ENCODE data around the gene RALB. TPM values are rescaled to one million over a fixed set of nuclear protein-coding genes. Genes with fewer than 3 reads are reported as not detected.

The RALB gene
- total and polyA plus RNA-seq, 2 of the 4 experiments (the other 2 are of a cell fraction) = 53.6 to 54.7 TPM

DNA sequence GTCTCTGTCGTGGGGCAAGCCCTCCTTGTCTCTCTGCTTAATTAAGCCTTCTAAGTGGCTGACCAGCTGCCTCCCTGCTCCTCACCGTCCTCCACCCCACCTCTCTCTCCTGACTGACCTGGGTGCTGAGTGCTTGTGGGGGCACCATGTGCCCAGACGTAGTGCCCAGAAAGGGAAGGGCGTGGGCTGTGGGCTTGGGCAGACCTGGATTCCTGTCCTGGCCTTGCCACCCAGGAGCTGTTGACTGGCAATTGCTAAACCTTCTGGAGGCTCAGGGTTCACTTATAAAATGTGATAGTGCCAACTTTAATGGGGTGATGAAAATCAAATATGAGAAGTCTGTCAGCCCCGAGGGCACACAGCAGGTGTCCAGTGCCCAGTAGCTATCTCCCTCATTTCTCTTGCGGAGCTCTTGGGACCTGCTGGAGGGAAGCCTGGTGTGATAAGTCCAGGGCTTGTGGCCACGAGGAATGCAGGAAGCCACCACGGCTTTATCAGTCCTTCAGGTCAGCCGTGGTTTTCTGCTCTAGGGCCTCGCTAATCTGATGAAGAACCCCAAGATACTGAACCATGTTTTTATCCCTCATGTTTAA, 71.3 kb downstream of the RALB start:
- intact Hi-C loops (cut with micrococcal nuclease) (no loop called here), dilution Hi-C loops (cut with HindIII; ENCODE audit: low sequenced_read_pairs, unreplicated experiment) (no loop called here), in situ Hi-C loops (cut with MboI; ENCODE audit: low sequenced_read_pairs) (no loop called here)
- ChIA-PET CTCF (interaction anchor here (0.9 to 1.2 kb wide), 3 partner anchors 11 to 357 kb away, joined by 3 to 4 read pairs (median 3); no protein-coding TSS in a partner anchor), POLR2A (ENCODE audit: unreplicated experiment) (no interaction called here)
- no peak overlapping the region for H3K56ac ChIP-seq (ENCODE audit: extremely low read depth, insufficient read depth, low read length)
- H2BK120ac ChIP-seq (ENCODE audit: low read depth, low read length) = no peak overlapping the region
- WGBS, 2 experiments (ENCODE audit: extremely low coverage in 2 of 2, insufficient read length in 1 of 2) = 100% methylated on average over 1 of the region's 10 CpGs; no CpG with 5 or more reads in 1 of the 2 experiments
- no peak overlapping the region for H2AK9ac ChIP-seq (replicated peaks; ENCODE audit: low read depth, low read length, poor library complexity)
- no peak overlapping the region for H3K18ac ChIP-seq (ENCODE audit: low read depth, low read length)
- no peak overlapping the region for H2AFZ ChIP-seq (replicated peaks; ENCODE audit: low read length, poor library complexity)
- H2BK5ac ChIP-seq (ENCODE audit: low read depth, low read length, poor library complexity, severe bottlenecking) = no peak overlapping the region
- no peaks in the 10 kb centered on the region for H3K9me1 ChIP-seq (ENCODE audit: insufficient read depth, low read length)
- H3K23ac ChIP-seq (ENCODE audit: low read depth, low read length) = no peak overlapping the region
- H3K36me3 ChIP-seq (ENCODE audit: control insufficient read depth, insufficient read depth, low read length) = no peaks in the 10 kb centered on the region
- H4K20me1 ChIP-seq (ENCODE audit: insufficient read depth, low read length) = no peaks in the 10 kb centered on the region
- TF ChIP-seq BHLHE40 (IDR thresholded peaks at IDR 0.05; ENCODE audit: low read depth, low read length) (no peak), CTCF (conservative IDR thresholded peaks at IDR 0.05; ENCODE audit: low read depth, low read length) (no peak), CHD1 (IDR thresholded peaks at IDR 0.05; ENCODE audit: low read depth, low read length) (no peak), RFX5 (IDR thresholded peaks at IDR 0.05; ENCODE audit: low read depth, low read length) (no peak), RAD21 (IDR thresholded peaks at IDR 0.05; ENCODE audit: low read length) (no peak), POLR2A (IDR thresholded peaks at IDR 0.05; ENCODE audit: low read depth, low read length) (no peak)
- TF ChIP-seq, protein P1, sequence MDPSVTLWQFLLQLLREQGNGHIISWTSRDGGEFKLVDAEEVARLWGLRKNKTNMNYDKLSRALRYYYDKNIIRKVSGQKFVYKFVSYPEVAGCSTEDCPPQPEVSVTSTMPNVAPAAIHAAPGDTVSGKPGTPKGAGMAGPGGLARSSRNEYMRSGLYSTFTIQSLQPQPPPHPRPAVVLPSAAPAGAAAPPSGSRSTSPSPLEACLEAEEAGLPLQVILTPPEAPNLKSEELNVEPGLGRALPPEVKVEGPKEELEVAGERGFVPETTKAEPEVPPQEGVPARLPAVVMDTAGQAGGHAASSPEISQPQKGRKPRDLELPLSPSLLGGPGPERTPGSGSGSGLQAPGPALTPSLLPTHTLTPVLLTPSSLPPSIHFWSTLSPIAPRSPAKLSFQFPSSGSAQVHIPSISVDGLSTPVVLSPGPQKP (IDR thresholded peaks at IDR 0.05; ENCODE audit: borderline replicate concordance, low read depth, low read length) = no peak
- TF ChIP-seq, protein P2, sequence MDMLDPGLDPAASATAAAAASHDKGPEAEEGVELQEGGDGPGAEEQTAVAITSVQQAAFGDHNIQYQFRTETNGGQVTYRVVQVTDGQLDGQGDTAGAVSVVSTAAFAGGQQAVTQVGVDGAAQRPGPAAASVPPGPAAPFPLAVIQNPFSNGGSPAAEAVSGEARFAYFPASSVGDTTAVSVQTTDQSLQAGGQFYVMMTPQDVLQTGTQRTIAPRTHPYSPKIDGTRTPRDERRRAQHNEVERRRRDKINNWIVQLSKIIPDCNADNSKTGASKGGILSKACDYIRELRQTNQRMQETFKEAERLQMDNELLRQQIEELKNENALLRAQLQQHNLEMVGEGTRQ (IDR thresholded peaks at IDR 0.05; ENCODE audit: low read depth, low read length) = no peak
- no peak overlapping the region for H2AK5ac ChIP-seq (ENCODE audit: low read depth, low read length)
- H3K79me1 ChIP-seq (ENCODE audit: low read depth in 1 of 2, low read length in 2 of 2) = no peaks in the 10 kb centered on the region
- H4K8ac ChIP-seq (ENCODE audit: low read depth in 2 of 2, low read length in 2 of 2) = no peak overlapping the region
- no peak overlapping the region for H3K14ac ChIP-seq (replicated peaks; ENCODE audit: low read depth, low read length)
- no peak overlapping the region for H2BK20ac ChIP-seq (ENCODE audit: low read depth, low read length)
- no peak overlapping the region for H3K4me3 ChIP-seq (ENCODE audit: insufficient read depth, low read depth, low read length)
- no peak overlapping the region for H3K9ac ChIP-seq (ENCODE audit: low read depth, low read length)
- BruUV-seq (replicated peaks) = no TSS peak
- no peak overlapping the region for H4K91ac ChIP-seq (ENCODE audit: insufficient read depth, low read depth, low read length)
- no peak for DNase-seq
- peaks cover 3% of the 10 kb centered on the region; the same call in 1 of the 2 replicates for H3K4me1 ChIP-seq (ENCODE audit: control insufficient read depth, insufficient read depth, low read length)
- no peak overlapping the region for H3K27ac ChIP-seq (ENCODE audit: insufficient read depth, low read length)
- H3K4me2 ChIP-seq (ENCODE audit: low read depth, low read length) = no peak overlapping the region
- peaks cover 60% of the 10 kb centered on the region for H3K27me3 ChIP-seq (ENCODE audit: control insufficient read depth, insufficient read depth, low read length)
- H4K5ac ChIP-seq (ENCODE audit: low read depth, low read length) = no peak overlapping the region
- no peak overlapping the region for H2BK15ac ChIP-seq (ENCODE audit: low read depth, low read length)
- no peaks in the 10 kb centered on the region for H3K9me3 ChIP-seq (ENCODE audit: control insufficient read depth, insufficient read depth, low read length)
- H3K4ac ChIP-seq (ENCODE audit: low read depth, low read length) = no peak overlapping the region
- ATAC-seq (ENCODE audit: low read depth) = no peak
